ENCODE data around the gene SLCO1B1.

DNA sequence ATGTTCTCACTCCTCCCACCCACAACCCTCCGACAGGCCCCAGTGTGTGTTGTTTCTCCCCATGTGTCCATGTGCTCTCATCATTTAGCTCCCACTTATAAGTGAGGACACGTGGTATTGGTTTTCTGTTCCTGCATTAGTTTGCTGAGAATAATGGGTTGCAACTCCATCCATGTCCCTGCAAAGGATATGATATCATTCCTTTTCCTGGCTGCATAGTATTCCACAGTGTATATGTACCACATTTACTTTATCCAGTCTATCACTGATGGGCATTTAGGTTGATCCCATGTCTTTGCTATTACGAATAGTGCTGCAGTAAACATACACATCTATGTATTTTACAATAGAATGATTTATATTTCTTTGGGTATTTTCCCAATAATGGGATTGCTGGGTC, 126.2 kb downstream of the SLCO1B1 start:
- TF ChIP-seq, protein P1, sequence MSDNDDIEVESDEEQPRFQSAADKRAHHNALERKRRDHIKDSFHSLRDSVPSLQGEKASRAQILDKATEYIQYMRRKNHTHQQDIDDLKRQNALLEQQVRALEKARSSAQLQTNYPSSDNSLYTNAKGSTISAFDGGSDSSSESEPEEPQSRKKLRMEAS (IDR thresholded peaks at IDR 0.05; ENCODE audit: insufficient read depth, insufficient read length) = no peak
- TF ChIP-seq, protein P2, sequence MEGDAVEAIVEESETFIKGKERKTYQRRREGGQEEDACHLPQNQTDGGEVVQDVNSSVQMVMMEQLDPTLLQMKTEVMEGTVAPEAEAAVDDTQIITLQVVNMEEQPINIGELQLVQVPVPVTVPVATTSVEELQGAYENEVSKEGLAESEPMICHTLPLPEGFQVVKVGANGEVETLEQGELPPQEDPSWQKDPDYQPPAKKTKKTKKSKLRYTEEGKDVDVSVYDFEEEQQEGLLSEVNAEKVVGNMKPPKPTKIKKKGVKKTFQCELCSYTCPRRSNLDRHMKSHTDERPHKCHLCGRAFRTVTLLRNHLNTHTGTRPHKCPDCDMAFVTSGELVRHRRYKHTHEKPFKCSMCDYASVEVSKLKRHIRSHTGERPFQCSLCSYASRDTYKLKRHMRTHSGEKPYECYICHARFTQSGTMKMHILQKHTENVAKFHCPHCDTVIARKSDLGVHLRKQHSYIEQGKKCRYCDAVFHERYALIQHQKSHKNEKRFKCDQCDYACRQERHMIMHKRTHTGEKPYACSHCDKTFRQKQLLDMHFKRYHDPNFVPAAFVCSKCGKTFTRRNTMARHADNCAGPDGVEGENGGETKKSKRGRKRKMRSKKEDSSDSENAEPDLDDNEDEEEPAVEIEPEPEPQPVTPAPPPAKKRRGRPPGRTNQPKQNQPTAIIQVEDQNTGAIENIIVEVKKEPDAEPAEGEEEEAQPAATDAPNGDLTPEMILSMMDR (IDR thresholded peaks at IDR 0.05; ENCODE audit: extremely low read depth in 1 of 2, insufficient read depth in 1 of 2, low read depth in 1 of 2, low read length in 2 of 2) = no peak
- TF ChIP-seq POLR2A (IDR thresholded peaks at IDR 0.05; ENCODE audit: low read depth, low read length) (no peak), MYC (IDR thresholded peaks at IDR 0.05; ENCODE audit: low read depth, low read length) (no peak), EZH2 (IDR thresholded peaks at IDR 0.05; ENCODE audit: borderline replicate concordance, low read depth, low read length, severe bottlenecking) (no peak), FOS (IDR thresholded peaks at IDR 0.05; ENCODE audit: borderline replicate concordance, insufficient read depth, low read length) (no peak), POLR2AphosphoS5 (IDR thresholded peaks at IDR 0.05; ENCODE audit: insufficient read depth, low read depth, low read length) (no peak), JUN (IDR thresholded peaks at IDR 0.05; ENCODE audit: borderline replicate concordance, insufficient read depth, insufficient read length, low read depth) (no peak), GATA2 (IDR thresholded peaks at IDR 0.05; ENCODE audit: insufficient read depth, insufficient read length, low read depth, low read length) (no peak)
